HG03175 (cell line): ENCODE data around the gene LHX4.

Experiments used
- ATAC-seq: cut with Tn5 transposase; IDR thresholded peaks from one replicate; pipeline ENCODE4 v1.9.1; 2021; ENCODE audit warnings: mild to moderate bottlenecking, moderate library complexity; ENCODE audit not compliant: unreplicated experiment

LHX4 gene

DNA sequence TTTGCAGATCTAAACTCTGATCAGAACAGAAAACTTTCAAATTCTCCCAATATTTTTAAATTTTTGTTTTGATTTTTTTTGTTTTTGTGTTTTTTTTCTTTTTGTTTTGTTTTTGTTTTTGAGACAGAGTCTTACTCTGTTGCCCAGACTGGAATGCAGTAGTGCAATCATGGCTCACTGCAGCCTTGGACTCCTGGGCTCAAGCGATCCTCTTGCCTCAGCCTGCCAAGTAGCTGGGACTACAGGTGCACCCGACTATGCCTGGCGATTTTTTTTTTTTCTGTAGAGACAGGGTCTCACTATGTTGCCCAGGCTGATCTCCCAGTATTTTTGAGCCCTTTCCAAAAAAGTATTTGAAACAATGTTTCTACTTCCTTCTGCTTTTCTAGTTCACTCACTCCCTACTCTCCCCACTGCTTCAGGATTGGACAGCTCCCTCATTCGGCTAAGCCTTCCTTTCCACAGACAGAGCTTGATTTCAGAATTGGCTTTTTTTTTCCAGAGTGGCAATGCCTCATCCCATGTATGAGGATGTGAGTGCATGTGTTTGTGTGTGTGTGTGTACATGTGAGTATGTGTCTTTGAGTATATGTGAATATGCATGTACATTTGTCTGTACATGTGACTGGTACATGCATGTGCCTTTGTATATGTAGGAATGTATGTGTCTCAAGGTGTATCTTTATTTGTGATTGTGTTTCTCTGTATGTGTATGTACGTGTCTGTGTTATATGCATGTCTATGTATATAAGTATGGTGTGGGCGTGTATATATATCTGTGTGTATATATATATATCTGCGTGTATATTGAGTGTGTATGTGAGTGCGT is 11.9 kb downstream of the LHX4 start:
- no peak for ATAC-seq

DNA sequence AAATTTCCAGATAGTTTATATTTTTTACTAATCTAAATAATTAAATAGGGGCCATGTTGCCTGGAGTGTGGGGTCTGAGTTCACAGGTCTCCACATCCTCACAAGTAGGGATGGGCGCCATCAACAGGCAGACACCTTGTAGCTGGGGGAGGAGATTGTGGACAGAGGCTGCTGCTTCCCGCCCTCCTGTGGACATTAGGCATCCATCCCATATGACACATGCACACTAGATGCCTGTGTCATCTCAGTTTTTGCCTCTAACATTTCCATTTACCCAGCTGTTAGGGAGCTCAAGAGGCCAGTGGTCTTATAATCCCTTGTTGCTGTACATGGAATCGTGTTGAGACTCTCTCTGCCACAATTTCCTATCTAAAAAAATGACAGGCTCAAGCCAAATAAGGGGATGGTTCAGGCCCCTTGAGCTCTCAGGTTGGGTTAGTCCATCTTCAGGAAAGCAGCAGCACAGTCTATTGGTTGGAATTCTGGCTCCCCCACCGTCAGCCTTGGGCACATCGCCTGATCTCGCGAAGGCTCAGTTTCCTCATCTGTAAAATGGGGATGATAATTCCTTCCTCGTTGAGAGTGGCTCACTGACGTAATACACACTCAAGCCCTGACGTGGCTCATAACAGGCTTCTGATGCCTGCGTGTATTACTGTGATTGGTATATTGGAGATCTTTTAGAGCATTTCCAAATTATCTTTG is 13.6 kb downstream of the LHX4 start:
- ATAC-seq: no peak

DNA sequence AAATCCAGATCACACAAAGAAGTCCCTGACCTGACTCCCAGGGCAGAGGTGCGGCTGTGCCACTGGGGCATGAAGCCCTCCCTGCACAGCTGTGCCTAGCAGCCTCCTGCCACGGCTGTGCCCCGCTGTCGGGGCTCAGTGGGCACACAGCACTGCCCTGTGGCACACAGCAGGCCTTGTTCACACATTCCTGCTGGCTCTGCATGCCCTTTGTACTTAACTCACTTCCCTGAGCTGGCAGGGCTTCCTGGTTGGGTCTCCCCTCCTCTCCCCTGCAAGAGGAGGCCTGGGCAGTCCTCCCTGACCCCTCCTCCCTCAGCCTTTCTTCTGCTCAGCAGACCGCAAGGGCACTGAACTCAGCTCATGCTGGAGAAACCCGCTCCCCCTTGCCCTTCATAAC is 14.8 kb downstream of the LHX4 start:
- no peak for ATAC-seq

DNA sequence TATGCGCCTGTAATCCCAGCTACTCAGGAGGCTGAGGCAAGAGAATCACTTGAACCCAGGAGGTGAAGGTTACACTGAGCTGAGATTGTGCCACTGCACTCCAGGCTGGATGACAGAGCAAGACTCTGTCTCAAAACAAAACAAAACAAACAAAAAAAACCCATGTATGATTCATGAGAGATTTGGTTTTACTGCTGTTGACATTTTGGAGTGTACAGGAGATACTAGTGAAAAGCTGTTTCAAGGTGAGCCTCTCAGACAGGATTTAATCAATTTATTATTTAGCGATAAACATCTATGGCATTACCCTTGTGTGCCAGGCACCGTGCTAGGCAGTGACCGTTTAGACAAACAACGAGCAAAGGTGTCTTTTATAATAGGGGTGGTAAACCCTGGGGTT is 16.5 kb downstream of the LHX4 start:
- no peak for ATAC-seq

DNA sequence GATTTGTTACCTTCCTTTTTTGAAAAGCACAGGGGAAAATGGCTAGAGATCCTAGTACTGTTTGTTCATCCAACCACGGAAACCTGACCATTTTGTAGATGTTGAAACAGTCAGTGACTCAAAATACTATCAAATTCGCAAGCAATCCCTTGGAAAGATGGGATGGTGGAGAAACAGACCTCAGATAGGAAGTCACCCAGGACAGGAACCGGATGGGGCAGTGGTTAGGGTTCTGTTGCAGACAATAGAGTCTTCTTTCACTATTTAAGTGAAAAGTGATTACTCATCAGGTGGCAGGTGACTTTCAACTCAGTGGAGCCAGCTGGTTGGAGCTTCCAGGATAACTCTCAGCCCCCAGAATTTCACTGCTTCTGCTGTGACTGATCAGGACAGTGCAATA is 17.0 kb downstream of the LHX4 start:
- ATAC-seq: no peak

DNA sequence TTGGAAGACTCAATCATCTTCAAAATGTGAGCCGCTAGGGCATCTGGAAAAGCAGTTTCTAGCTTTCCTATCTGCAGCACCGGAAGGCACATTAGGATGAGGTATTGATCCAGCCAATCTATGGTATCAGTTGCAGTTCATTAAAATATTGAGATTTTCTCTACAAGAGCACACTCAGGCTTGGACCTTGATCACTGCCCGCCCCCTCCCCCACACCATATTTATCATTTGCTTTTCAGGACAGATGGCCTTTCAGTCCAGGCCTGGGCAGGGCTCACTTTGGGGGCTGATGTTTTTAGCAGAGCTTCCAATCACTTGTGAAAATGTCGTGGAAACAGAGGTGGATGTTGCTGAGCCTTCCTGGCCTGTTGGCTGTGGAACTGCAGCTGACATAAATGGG is 17.5 kb downstream of the LHX4 start:
- no peak for ATAC-seq

DNA sequence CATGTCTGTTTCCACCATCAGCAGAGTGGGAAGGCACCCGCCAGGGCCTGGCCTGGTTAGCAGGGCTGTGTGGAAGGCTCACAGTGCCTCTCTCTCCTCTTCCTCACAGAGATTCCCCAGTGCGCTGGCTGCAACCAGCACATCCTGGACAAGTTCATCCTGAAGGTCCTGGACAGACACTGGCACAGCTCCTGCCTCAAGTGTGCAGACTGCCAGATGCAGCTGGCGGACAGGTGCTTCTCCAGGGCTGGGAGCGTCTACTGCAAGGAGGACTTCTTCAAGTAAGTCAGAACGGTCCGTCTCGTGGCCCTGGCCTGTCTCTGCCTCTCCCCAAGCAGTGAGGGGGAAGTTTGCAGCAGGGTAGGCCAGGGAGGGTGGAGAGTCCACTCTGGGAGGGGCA is 18.1 kb downstream of the LHX4 start:
- ATAC-seq: no peak

DNA sequence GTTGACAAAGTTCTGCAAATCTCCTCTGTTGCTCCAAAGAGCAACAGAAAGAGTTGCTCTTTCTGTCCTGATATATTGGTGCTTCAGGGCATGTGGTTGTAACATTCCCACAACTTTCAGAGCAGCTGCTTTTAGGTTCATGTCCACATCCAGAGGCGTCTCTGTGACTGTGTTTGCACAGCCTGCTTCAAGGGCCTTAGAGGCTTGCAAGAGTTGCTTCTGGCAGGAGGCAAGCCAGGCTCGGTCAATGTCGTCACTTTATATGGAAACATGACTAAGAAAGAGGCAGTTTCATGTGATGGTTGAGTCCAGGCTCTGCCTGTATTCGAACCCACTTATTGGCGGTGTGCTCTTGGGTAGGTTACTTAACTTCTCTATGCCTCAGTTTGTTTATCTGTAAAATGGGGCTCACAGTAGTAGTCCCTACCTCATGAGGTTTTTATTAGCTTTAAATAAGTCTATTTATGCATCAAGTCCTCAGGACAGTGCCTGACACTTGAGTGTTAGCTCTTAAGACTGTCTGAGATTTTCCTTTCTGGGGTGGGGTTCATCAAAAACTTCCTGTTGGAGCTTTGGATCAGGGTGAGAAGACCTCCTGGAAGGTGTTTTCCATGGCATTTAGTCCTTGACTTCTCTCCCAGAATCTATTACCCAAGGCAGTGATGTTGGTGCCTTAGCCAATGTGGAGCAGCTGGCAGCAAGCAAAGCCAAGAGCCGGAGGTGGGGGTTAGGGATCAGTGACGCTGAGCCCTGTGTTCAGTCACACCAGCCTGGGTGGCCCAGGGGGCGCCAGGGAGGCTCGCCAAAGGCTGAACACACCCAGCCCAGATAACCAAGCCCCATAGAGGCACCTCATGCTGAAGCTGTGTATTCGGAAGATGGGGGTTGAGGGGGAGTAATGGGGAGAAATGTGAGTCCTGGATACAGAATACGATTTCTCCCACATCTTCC is 18.9 kb downstream of the LHX4 start:
- no peak for ATAC-seq

DNA sequence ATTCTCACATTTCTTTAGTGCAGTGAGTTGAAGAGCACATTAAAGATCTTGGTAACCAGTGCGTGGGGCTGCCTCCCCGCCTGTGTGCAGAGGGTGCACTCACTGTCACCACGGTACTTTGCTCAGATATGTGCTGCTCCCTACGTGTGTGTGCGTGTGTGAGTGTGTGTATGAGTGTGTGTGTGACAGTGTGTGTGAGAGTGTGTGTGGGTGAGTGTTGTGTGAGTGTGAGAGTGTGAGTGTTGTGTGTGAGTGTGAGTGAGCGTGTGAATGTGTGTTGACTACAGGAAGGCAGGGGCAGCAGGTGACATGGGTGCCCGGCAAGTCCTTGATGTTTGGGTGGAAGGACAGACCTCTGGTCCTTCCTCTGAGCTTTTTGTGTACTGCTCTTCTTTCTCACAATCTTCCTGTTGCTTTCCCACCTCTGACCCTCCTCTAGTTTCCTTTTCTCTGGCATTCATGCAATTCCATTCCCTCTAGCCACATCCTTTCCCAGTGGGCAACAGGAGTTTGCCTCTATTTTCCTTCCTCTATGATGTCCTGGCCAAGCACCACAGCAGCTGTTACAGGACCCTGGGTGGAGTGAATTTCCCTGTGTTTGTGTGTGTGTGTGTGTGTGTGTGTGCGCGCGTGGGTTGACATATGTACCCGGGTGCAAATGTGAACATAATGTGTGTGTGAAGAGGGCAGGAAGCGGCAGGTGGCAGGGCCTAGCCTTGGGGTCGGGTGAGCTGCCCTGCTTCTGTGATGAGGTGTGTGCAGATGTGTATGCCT is 19.8 kb downstream of the LHX4 start:
- ATAC-seq: no peak

DNA sequence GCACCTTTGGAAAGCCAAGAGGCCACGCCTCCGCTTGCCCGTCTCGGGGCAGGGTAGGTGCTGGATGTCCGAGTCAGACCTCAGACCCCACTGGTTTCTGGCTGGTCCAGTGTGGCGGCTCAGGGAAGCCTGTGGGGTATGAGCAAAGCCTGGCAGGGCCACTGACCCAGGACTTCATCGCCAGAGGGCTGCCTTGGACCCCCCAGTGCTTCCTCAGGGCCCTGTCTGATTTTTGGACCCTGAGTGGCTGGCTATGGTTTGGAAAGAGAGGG is 20.4 kb downstream of the LHX4 start:
- ATAC-seq: no peak

DNA sequence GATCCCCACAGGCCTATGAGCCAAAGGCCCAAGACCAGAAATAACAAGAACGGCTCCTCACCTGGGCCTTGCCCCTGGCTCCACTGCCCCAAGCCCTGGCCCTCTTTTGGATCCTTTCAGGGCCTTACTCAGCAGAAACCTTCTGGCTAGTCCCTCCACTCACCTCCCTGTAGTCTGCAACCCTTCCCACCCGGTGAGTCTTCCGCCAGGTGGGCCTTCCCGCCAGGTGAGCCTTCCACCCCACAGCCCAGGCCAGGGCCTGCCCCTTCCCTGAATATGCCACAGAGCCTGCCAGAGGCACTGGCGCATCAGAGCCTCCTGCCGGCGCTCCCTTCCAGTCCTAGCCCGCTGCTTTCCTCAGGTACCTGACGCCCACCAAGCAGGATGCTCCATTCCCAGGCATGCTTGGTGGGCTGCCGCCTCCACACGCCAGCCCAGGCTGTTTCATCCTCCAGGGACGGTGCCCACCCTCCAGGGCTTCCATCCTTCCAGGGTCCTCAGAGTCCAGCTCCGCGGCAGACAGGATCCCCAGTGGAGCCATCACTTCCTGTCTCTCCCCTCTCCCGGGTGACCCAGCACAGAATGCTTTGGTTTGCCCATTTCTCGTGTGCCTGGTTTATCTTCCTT is 20.9 kb downstream of the LHX4 start:
- no peak for ATAC-seq

DNA sequence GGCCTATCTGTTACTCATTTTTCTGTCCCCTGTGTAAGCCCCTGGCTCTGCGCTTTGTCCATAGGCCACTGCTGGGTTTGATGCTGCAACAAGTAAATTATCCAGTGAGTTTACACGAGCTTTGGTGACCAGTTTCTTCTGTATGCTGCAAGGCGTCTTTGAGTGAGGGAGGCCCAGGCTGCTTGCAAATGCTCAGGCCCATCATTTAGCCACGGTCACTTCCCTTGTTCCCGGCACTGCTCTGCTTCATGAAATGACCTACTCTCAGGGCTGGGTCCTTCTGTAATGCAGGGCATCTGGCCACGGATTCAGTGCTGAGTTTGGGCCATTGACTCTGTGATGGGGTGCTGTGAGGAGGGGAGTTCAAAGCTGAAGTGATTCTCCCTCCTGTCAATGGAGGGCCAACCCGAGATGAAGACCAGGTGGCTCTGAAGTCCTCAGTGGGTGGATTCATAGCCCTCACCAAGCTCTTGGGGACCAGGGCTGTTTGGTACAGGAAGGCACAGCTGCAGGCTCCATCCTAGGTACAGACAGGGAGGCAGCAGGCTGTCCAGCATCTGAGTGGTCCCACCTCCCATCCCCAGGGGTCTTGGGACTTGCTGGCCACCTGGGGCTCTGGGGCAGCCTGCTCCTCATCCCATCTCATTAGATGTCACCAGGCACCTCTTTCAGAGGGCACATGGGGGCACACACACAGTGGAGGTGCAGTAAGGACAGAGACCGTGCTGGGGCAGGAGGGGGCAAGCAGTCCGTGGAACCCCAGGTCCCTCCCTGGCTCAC is 21.7 kb downstream of the LHX4 start:
- ATAC-seq: no peak

DNA sequence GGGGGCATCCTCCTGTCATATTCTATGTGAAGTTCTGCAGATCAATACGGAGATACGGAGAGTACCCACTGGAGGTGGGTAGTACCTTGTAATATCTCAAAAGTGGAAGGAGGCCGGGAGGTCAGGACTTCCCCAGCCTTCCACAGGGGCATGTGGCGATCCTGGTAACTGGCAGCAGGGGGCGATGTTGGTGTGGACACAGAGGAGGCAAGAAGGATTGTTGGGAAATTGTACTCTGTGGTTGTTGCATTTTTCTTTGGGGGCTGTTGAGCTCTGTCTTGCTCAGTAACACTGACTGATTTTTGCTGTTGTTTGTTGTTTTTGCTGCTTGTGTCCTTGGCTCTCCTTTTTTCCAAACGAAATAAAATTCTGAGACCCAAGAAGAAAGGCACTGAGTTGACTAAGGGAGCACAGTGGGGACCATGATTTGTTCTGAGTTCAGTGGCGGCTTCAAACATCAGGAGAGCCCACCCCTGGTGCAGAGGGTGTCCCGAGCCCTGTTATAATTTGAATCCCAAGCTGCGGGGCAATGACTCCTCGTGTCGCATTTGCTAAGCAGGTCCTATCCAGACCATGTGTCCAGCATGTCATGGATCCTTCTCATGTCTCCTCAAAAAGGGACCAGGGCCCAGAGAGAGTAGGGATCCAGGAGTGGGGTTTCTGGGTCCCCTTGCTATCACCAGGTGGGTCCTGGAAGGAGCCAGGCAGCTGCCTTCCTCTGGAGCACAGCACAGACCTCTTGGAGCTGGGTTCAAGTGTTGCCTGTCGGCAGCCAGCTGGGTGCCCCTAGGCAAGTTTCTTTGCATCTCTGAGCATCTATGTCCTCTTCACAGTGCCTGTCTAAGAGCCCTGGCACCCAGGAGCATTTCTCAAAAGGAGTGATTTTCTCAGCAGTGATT is 22.8 kb downstream of the LHX4 start:
- peak; percentile 77 for ATAC-seq

DNA sequence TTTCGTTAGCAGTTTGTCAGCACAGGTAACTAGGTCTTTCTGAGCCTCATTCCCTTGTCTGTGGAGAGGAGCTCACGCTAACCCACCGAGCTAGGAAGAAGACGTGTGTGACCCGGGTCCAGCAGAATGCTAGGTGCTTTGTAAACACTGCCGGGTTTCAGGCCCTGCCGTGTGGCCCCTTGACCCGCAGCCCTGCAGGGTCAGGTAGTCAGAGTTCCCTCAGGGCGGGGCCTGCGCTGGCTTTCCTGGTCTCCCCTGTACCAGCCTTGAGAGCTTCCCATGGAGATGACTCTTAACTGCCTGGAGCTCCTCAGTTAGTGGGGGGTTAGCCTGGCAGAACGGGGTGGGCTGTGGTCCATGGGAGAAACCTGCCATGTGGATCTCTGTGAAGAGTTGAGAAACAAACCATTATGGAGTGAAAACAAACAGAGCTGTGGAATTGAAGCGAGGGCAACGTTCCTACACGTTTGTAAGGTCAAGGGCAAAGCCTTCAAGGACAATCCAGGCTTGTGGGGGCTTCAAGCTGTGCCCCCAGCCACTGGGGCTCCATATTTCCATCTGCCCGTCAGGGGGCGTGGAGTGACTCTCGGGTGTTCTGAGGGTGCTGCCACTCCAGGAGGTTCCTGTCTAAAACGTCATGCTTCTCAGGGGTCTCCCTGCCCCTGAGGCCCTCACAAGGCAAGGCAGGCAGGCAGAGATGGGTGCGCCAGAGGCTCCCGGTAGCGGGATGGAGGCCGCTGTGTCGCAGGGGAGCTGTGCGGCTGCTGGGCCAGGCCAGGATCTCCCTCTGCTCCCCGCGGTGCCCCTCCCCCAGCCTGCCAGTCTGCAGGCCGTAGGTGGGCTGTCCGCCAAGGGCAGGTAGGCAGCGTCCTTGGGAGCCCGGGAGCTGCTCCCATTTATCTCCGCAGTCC is 23.8 kb downstream of the LHX4 start:
- ATAC-seq: no peak

DNA sequence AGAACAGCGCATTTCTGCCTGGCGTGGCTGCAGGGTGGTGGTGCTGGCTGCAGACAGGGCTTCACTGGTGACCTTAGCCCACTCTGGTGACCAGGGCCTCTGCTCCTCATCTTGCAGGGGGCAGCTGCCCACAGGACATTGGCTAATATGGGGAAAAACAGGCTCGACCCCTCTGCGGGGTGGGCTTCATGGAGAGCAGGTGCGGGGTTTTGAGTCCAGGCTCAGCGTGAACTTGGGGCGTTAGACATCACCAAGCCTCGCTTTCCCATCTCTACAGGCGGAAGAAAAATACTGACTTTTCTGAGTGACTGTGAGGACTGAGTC is 24.4 kb downstream of the LHX4 start:
- no peak for ATAC-seq

DNA sequence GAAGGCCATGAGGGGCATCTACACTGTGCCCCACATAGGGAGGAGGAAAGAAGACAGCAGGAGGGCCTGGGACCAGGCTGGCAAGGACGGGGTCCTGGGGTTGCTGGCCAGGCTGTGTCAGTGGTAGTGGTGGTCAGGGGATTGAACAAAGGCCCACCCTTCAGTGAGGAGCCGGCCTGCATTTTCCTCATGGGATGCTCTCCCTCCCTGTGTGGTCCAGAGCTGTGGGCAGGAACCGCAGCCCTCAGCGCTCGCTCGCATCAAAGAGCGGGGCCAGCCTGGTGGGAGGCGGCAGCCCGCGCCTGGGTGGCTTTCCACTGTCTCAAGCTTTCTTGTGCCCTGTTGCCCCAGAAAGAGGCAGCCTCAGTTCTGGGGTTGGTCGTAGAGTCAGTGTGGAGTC is 24.8 kb downstream of the LHX4 start:
- no peak for ATAC-seq

DNA sequence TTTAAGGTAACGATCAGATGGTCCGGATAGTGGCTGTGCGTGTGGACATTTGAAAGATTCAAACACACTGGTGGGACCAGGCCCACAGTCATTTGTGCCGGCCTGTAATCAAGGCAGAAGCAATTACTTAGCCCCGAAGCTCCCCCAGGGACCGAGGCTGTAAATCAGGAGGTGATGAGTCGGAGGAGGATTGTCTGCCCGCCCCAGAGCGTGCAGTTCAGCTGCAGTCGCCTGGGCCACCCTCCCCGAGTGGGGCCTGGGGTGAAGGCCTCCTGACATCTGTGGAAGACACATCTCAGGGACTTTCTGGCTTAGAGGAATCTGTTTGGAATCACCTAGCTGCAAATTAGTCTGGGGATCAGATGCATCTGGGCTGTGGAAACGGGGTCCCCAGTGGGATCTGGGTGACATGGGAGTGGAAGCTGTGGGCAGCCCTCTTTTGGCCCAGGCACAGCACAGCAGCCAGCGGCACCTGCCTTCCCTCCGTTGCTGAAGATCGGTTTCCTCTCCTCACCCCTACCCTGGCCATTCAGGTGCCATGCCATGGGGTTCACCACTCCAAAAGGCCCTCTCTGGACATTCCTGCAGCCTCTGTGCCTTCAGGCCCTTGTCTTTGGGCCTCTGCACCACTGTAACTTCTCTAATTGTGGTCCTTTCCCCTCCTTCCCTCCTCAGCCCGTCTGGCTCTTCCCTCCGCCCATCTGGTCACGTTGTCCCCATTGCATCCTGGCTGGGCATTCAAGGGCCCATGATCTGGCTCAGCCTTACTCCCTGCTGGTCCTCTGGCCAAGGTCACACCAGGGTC is 25.7 kb downstream of the LHX4 start:
- no peak for ATAC-seq
